Mammary epithelial cell (primary cell): ENCODE data around the gene HOMER2.

ENCODE experiments used
- EZH2 ChIP-seq: IDR thresholded peaks from 2 replicates; pipeline ENCODE4 v1.6.1; 2012; ENCODE audit warnings: low read length, inconsistent platforms, borderline replicate concordance
- TF ChIP-seq, protein P1 (sequence below), 2 donors: IDR thresholded peaks in 1 of 2; conservative IDR thresholded peaks in 1 of 2; 2 replicates each; pipeline ENCODE4 v1.5.1; 2011 to 2012; ENCODE audit warnings: inconsistent platforms in 2 of 2, low read length in 2 of 2, mild to moderate bottlenecking in 2 of 2, control low read depth in 1 of 2, low read depth in 1 of 2; ENCODE audit not compliant: insufficient read depth in 1 of 2; ENCODE audit errors: extremely low read depth in 1 of 2

GRCh38 chr15:82871358-82871757, 81.2 kb downstream of the HOMER2 start:
- TF ChIP-seq, protein P1, sequence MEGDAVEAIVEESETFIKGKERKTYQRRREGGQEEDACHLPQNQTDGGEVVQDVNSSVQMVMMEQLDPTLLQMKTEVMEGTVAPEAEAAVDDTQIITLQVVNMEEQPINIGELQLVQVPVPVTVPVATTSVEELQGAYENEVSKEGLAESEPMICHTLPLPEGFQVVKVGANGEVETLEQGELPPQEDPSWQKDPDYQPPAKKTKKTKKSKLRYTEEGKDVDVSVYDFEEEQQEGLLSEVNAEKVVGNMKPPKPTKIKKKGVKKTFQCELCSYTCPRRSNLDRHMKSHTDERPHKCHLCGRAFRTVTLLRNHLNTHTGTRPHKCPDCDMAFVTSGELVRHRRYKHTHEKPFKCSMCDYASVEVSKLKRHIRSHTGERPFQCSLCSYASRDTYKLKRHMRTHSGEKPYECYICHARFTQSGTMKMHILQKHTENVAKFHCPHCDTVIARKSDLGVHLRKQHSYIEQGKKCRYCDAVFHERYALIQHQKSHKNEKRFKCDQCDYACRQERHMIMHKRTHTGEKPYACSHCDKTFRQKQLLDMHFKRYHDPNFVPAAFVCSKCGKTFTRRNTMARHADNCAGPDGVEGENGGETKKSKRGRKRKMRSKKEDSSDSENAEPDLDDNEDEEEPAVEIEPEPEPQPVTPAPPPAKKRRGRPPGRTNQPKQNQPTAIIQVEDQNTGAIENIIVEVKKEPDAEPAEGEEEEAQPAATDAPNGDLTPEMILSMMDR (conservative IDR thresholded peaks at IDR 0.05 in 1 of 2, IDR thresholded peaks at IDR 0.05 in 1 of 2; ENCODE audit: extremely low read depth in 1 of 2, insufficient read depth in 1 of 2, low read depth in 1 of 2, low read length in 2 of 2) = no peak
- TF ChIP-seq EZH2 = no peak
